Measurements from ENCODE around the gene MSL3B.

The MSL3B gene

GRCh38 chr2:233830111-233830802 is 37.9 kb downstream of the MSL3B start:
- Histone ChIP-seq H3K36me3 (ENCODE audit: control insufficient read depth in 4 of 4, insufficient read depth in 4 of 4, low read length in 3 of 4) (peaks cover 1 to 10% (median 6%) of the 10 kb centered on the region in 4 experiments), H3K4me3 (ENCODE audit: control insufficient read depth in 1 of 7, extremely low read depth in 1 of 7, insufficient read depth in 4 of 7, low read depth in 2 of 7, low read length in 6 of 7) (no peak overlapping the region), H3K9me3 (ENCODE audit: control extremely low read depth in 1 of 5, control insufficient read depth in 4 of 5, insufficient read depth in 2 of 5, low read depth in 1 of 5, low read length in 4 of 5) (no peaks in the 10 kb centered on the region), H3K27me3 (replicated peaks in 2 of 5; ENCODE audit: control insufficient read depth in 4 of 5, insufficient read depth in 5 of 5, low read length in 4 of 5) (no peaks in the 10 kb centered on the region), H3K4me1 (ENCODE audit: control extremely low read depth in 1 of 4, control insufficient read depth in 4 of 4, insufficient read depth in 4 of 4, low read length in 3 of 4) (no peaks in the 10 kb centered on the region), H3K27ac (ENCODE audit: insufficient read depth in 1 of 2, low read depth in 1 of 2, low read length in 2 of 2, poor library complexity in 1 of 2, severe bottlenecking in 2 of 2) (no peak overlapping the region)
- no peak for DNase-seq
- ChIA-PET POLR2A (interaction anchor here (0.6 kb wide), 1 partner anchor 10 kb away, joined by 3 read pairs; no protein-coding TSS in a partner anchor), CTCF (no interaction called here)
- WGBS (ENCODE audit: insufficient coverage), result 100% methylated on average over 4 of the region's 6 CpGs

DNA sequence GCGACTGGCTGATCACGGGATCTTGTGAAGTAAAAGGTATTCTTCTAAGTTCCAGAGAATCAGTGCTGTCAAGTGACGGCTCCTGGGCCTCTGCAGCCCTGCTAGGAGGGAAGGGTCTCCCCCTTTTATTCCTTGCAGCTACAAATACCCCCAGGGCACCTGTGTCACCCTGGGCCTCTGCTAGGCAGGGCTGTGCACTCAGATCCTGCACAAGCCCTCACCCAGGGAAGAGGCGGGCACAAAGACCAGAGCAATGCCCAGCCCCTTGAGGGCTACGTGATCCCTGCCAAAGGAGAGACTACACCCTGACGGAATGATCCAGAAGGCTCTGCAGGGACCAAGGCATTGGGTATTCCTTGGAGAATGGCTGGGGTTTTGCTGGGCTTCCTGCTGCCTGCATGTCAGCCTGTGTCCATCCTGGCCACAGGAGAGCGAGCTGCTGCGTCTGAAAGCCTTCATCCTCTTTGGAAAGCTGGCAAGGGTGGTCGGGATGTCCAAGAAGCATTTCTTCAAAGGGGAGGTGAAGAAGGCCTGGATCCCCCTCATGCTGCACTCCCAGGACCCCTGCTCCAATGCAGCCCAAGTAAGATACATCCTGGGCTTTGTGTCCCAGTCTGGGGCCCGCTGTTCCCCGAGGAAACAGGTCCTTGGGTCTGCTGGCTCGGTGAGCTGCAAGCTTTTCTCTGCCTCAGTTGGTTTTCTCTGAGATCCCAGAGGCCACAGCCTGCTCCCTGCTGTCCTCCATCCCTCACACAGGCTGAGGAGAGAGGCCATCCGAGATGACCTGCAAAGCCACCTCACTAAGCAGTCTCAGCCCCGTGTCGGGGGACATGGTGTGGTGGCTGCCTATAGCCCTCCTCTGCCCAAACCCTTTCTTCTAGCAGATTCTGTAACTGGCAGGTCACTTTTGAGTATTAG is 38.7 kb downstream of the MSL3B start:
- peaks cover 0 to 5% (median 3%) of the 10 kb centered on the region in 4 experiments for H3K36me3 ChIP-seq (ENCODE audit: control insufficient read depth in 4 of 4, insufficient read depth in 4 of 4, low read length in 3 of 4)
- POLR2A ChIA-PET, result interaction anchor here (0.6 kb wide), 1 partner anchor 9 kb away, joined by 3 read pairs; no protein-coding TSS in a partner anchor
- no peaks in the 10 kb centered on the region for H3K27me3 ChIP-seq (replicated peaks in 2 of 5; ENCODE audit: control insufficient read depth in 4 of 5, insufficient read depth in 5 of 5, low read length in 4 of 5)

GRCh38 chr2:233828546-233829192 is 39.5 kb downstream of the MSL3B start:
- no peak overlapping the region for H3K27ac ChIP-seq (ENCODE audit: insufficient read depth in 1 of 2, low read depth in 1 of 2, low read length in 2 of 2, poor library complexity in 1 of 2, severe bottlenecking in 2 of 2)
- ChIA-PET POLR2A (no interaction called here), CTCF (no interaction called here)
- no peaks in the 10 kb centered on the region for H3K4me1 ChIP-seq (ENCODE audit: control extremely low read depth in 1 of 4, control insufficient read depth in 4 of 4, insufficient read depth in 4 of 4, low read length in 3 of 4)
- DNase-seq, result no peak
- H3K27me3 ChIP-seq (replicated peaks in 2 of 5; ENCODE audit: control insufficient read depth in 4 of 5, insufficient read depth in 5 of 5, low read length in 4 of 5), result no peaks in the 10 kb centered on the region
- WGBS (ENCODE audit: insufficient coverage), result 94% methylated on average over 24 of the region's 24 CpGs
- no peaks in the 10 kb centered on the region for H3K9me3 ChIP-seq (ENCODE audit: control extremely low read depth in 1 of 5, control insufficient read depth in 4 of 5, insufficient read depth in 2 of 5, low read depth in 1 of 5, low read length in 4 of 5)
- no peaks in the 10 kb centered on the region for H3K36me3 ChIP-seq (ENCODE audit: control insufficient read depth in 4 of 4, insufficient read depth in 4 of 4, low read length in 3 of 4)
- no peak overlapping the region for H3K4me3 ChIP-seq (ENCODE audit: control insufficient read depth in 1 of 7, extremely low read depth in 1 of 7, insufficient read depth in 4 of 7, low read depth in 2 of 7, low read length in 6 of 7)

More for the DNA sequence above, 38.7 kb downstream of the MSL3B start:
- Histone ChIP-seq H3K9me3 (ENCODE audit: control extremely low read depth in 1 of 5, control insufficient read depth in 4 of 5, insufficient read depth in 2 of 5, low read depth in 1 of 5, low read length in 4 of 5) (no peaks in the 10 kb centered on the region), H3K4me3 (ENCODE audit: control insufficient read depth in 1 of 7, extremely low read depth in 1 of 7, insufficient read depth in 4 of 7, low read depth in 2 of 7, low read length in 6 of 7) (no peak overlapping the region), H3K4me1 (ENCODE audit: control extremely low read depth in 1 of 4, control insufficient read depth in 4 of 4, insufficient read depth in 4 of 4, low read length in 3 of 4) (no peaks in the 10 kb centered on the region), H3K27ac (ENCODE audit: insufficient read depth in 1 of 2, low read depth in 1 of 2, low read length in 2 of 2, poor library complexity in 1 of 2, severe bottlenecking in 2 of 2) (no peak overlapping the region)
- CTCF ChIA-PET, result no interaction called here
- 88% methylated on average over 11 of the region's 15 CpGs for WGBS (ENCODE audit: insufficient coverage)
- no peak for DNase-seq

- Histone ChIP-seq H3K27ac (ENCODE audit: insufficient read depth in 1 of 2, low read depth in 1 of 2, low read length in 2 of 2, poor library complexity in 1 of 2, severe bottlenecking in 2 of 2) (no peak overlapping the region), H3K27me3 (replicated peaks in 2 of 5; ENCODE audit: control insufficient read depth in 4 of 5, insufficient read depth in 5 of 5, low read length in 4 of 5) (no peaks in the 10 kb centered on the region), H3K36me3 (ENCODE audit: control insufficient read depth in 4 of 4, insufficient read depth in 4 of 4, low read length in 3 of 4) (no peaks in the 10 kb centered on the region), H3K4me3 (ENCODE audit: control insufficient read depth in 1 of 7, extremely low read depth in 1 of 7, insufficient read depth in 4 of 7, low read depth in 2 of 7, low read length in 6 of 7) (no peak overlapping the region), H3K4me1 (ENCODE audit: control extremely low read depth in 1 of 4, control insufficient read depth in 4 of 4, insufficient read depth in 4 of 4, low read length in 3 of 4) (no peaks in the 10 kb centered on the region), H3K9me3 (ENCODE audit: control extremely low read depth in 1 of 5, control insufficient read depth in 4 of 5, insufficient read depth in 2 of 5, low read depth in 1 of 5, low read length in 4 of 5) (no peaks in the 10 kb centered on the region)
- 96% methylated on average over 7 of the region's 7 CpGs for WGBS (ENCODE audit: insufficient coverage)
- CTCF ChIA-PET, result no interaction called here
- no peak for DNase-seq
- POLR2A ChIA-PET, result no interaction called here
These were observed 43.8 kb downstream of the MSL3B start for GRCh38 chr2:233824373-233824772.

GRCh38 chr2:233823731-233824121 is 44.5 kb downstream of the MSL3B start:
- H3K27me3 ChIP-seq (replicated peaks in 2 of 5; ENCODE audit: control insufficient read depth in 4 of 5, insufficient read depth in 5 of 5, low read length in 4 of 5), result no peaks in the 10 kb centered on the region
- H3K9me3 ChIP-seq (ENCODE audit: control extremely low read depth in 1 of 5, control insufficient read depth in 4 of 5, insufficient read depth in 2 of 5, low read depth in 1 of 5, low read length in 4 of 5), result no peaks in the 10 kb centered on the region
- ChIA-PET CTCF (no interaction called here), POLR2A (no interaction called here)
- 86% methylated on average over 5 of the region's 8 CpGs for WGBS (ENCODE audit: insufficient coverage)
- no peak overlapping the region for H3K27ac ChIP-seq (ENCODE audit: insufficient read depth in 1 of 2, low read depth in 1 of 2, low read length in 2 of 2, poor library complexity in 1 of 2, severe bottlenecking in 2 of 2)
- H3K4me1 ChIP-seq (ENCODE audit: control extremely low read depth in 1 of 4, control insufficient read depth in 4 of 4, insufficient read depth in 4 of 4, low read length in 3 of 4), result no peaks in the 10 kb centered on the region
- no peaks in the 10 kb centered on the region for H3K36me3 ChIP-seq (ENCODE audit: control insufficient read depth in 4 of 4, insufficient read depth in 4 of 4, low read length in 3 of 4)
- no peak for DNase-seq
- H3K4me3 ChIP-seq (ENCODE audit: control insufficient read depth in 1 of 7, extremely low read depth in 1 of 7, insufficient read depth in 4 of 7, low read depth in 2 of 7, low read length in 6 of 7), result no peak overlapping the region

DNA sequence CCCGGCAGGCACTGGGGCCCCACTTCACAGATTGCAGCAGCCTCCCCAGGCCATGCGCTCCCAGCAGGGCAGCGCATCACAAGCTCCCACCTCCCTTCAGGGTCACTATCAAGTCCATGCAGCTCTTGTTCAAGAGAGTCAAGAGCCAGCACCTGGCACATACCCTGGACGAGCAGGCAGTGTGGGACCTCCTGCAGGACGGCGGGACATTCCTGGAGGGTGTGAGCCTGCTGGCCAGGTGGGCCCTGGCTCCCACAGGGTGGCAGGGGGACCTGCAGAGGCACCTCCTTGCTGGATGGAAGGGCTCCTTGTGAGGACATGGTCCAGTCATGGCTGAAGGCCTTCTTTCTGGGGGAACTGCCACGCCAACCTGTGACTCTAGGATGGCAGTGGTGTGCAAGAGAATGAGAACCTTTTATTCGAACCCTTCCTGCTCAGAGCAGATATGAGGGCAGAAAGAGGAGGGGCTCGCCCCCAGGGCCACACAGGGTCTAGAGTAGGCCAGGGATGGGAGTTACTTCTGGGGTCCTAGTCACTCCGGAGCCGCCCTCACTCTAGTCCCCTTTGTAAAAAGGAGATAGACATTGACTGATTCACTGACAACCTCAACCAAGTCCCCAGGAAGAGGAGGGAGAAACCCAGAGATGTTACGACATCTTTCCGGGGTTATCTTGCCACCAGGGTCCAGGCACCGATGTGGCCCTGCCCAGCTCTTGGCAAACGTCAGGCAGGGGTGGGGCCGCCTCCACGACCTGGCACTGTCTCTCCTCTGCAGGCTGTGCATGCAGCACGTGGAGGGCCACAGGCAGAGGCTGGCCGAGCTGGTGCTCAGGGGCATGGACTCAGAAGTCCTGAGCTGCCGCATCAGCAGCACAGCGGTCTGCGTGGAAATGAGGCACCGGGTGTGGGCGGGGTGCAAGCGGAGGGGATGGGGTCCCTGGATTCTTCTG is 45.1 kb downstream of the MSL3B start:
- Histone ChIP-seq H3K36me3 (ENCODE audit: control insufficient read depth in 4 of 4, insufficient read depth in 4 of 4, low read length in 3 of 4) (no peaks in the 10 kb centered on the region), H3K27ac (ENCODE audit: insufficient read depth in 1 of 2, low read depth in 1 of 2, low read length in 2 of 2, poor library complexity in 1 of 2, severe bottlenecking in 2 of 2) (no peak overlapping the region), H3K27me3 (replicated peaks in 2 of 5; ENCODE audit: control insufficient read depth in 4 of 5, insufficient read depth in 5 of 5, low read length in 4 of 5) (no peaks in the 10 kb centered on the region), H3K9me3 (ENCODE audit: control extremely low read depth in 1 of 5, control insufficient read depth in 4 of 5, insufficient read depth in 2 of 5, low read depth in 1 of 5, low read length in 4 of 5) (no peaks in the 10 kb centered on the region), H3K4me1 (ENCODE audit: control extremely low read depth in 1 of 4, control insufficient read depth in 4 of 4, insufficient read depth in 4 of 4, low read length in 3 of 4) (no peaks in the 10 kb centered on the region), H3K4me3 (ENCODE audit: control insufficient read depth in 1 of 7, extremely low read depth in 1 of 7, insufficient read depth in 4 of 7, low read depth in 2 of 7, low read length in 6 of 7) (no peak overlapping the region)
- POLR2A ChIA-PET, result no interaction called here
- CTCF ChIA-PET, result no interaction called here
- DNase-seq, result no peak
- 95% methylated on average over 21 of the region's 25 CpGs for WGBS (ENCODE audit: insufficient coverage)

Measured in common myeloid progenitor, CD34-positive (primary cell).